ENCODE results near the gene ZSCAN22. TPM values are rescaled to one million over a fixed set of nuclear protein-coding genes. Genes with fewer than 3 reads are reported as not detected.

The ZSCAN22 gene
- total RNA-seq, 1 experiment from 2014 or later, result 4.0 TPM

DNA sequence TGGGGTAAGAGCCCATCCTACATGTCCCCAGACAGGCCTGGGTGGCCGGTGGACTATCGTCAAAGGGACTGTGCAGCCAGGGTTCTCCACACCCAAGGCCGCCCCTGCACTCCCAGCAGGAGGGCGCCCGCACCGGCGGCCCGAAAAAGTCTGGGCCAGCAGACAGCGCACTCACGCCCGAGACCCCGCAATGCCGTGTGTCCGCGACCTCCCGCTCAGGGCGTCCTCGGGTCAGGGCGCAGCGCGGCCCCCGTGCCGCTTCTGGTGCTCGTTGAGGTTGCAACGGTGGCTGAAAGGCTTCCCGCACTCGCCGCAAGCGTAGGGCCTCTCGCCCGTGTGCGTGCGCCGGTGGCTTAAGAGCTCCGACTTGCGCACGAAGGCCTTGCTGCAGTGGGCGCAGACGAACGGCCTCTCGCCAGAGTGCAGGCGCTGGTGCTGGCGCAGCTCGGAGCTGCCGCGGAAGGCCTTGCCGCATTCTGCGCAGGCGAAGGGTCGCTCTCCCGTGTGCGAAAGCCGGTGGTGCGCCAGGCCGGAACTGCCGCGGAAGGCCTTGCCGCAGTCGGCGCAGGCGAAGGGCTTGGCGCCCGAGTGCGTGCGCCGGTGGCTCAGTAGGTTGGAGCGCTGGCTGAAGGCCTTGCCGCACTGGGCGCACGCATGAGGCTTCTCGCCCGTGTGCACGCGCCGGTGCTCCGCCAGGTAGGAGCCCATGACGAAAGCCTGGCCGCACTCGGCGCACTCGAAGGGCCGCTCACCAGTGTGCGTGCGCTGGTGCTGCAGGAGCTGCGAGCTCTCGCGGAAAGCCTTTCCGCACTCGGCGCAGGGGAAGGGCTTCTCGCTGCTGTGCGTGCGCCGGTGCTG, 29.3 kb downstream of the ZSCAN22 start:
- no peak for ATAC-seq
- Histone ChIP-seq H3K9ac (ENCODE audit: low read length) (no peak overlapping the region), H3K4me3 (ENCODE audit: low read length) (no peak overlapping the region), H3K36me3 (ENCODE audit: low read depth, low read length) (no peaks in the 10 kb centered on the region), H3K9me2 (replicated peaks; ENCODE audit: low read length) (no peaks in the 10 kb centered on the region), H2AFZ (ENCODE audit: low read length) (no peak overlapping the region), H3K27ac (ENCODE audit: low read length) (no peak overlapping the region), H3K4me1 (ENCODE audit: insufficient read depth, low read length) (no peaks in the 10 kb centered on the region), H3K27me3 (ENCODE audit: low read length) (peaks cover 1% of the 10 kb centered on the region; the same call in 1 of the 2 replicates), H3K4me2 (ENCODE audit: low read length) (no peak overlapping the region), H3K79me2 (ENCODE audit: low read length) (no peaks in the 10 kb centered on the region), H3F3A (ENCODE audit: low read length, unreplicated experiment) (no peaks in the 10 kb centered on the region), H3K9me3 (ENCODE audit: low read length) (no peaks in the 10 kb centered on the region), H4K20me1 (ENCODE audit: low read length) (no peaks in the 10 kb centered on the region)
- intact Hi-C loops (cut with micrococcal nuclease), result no loop called here
- POLR2A ChIA-PET (ENCODE audit: unreplicated experiment), result no interaction called here
- DNase-seq, result no peak
- no peak for TF ChIP-seq EZH2 (IDR thresholded peaks at IDR 0.05; ENCODE audit: low read length, unreplicated experiment)
- TF ChIP-seq, protein P1, sequence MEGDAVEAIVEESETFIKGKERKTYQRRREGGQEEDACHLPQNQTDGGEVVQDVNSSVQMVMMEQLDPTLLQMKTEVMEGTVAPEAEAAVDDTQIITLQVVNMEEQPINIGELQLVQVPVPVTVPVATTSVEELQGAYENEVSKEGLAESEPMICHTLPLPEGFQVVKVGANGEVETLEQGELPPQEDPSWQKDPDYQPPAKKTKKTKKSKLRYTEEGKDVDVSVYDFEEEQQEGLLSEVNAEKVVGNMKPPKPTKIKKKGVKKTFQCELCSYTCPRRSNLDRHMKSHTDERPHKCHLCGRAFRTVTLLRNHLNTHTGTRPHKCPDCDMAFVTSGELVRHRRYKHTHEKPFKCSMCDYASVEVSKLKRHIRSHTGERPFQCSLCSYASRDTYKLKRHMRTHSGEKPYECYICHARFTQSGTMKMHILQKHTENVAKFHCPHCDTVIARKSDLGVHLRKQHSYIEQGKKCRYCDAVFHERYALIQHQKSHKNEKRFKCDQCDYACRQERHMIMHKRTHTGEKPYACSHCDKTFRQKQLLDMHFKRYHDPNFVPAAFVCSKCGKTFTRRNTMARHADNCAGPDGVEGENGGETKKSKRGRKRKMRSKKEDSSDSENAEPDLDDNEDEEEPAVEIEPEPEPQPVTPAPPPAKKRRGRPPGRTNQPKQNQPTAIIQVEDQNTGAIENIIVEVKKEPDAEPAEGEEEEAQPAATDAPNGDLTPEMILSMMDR (conservative IDR thresholded peaks at IDR 0.05; ENCODE audit: low read depth, low read length), result no peak
- CTCF ChIA-PET, result no interaction called here
- BruUV-seq (replicated peaks), result no TSS peak

DNA sequence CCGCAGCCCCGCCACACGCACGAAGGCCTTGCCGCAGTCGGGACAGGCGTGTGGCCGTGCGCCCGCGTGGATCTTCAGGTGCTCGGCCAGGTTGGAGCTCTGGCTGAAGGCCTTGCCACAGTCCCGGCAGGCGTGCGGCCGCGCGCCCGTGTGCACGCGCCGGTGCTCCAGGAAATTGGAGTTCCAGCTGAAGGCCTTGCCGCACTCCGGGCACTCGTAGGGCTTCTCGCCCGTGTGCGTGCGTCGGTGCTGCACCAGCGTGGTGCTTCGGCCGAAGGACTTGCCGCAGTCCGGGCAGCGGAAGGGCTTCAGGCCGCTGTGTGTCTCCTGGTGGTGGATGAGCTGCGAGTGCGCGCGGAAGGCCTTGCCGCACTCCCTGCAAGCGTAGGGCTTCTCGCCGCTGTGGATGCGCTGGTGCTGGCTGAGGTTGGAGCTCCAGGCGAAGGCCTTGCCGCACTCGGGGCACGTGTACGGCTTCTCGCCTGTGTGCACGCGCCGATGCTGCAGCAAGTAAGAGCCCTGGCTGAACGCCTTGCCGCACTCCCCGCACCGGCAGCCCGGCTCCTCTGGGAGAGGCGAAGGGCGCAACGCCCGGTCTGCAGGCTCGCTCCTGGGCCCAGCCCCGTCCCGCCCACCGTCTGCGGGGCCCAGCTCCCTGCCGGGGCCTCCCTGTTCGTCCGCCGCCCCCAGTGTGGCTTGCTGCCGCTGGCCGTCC, 30.1 kb downstream of the ZSCAN22 start:
- Histone ChIP-seq H3K36me3 (ENCODE audit: low read depth, low read length) (no peaks in the 10 kb centered on the region), H3K4me1 (ENCODE audit: insufficient read depth, low read length) (peaks cover 6% of the 10 kb centered on the region), H3K9me3 (ENCODE audit: low read length) (no peaks in the 10 kb centered on the region), H3K27ac (ENCODE audit: low read length) (no peak overlapping the region), H3K4me2 (ENCODE audit: low read length) (no peak overlapping the region), H4K20me1 (ENCODE audit: low read length) (no peaks in the 10 kb centered on the region), H3F3A (ENCODE audit: low read length, unreplicated experiment) (no peaks in the 10 kb centered on the region), H3K9ac (ENCODE audit: low read length) (no peak overlapping the region), H3K79me2 (ENCODE audit: low read length) (0 out of 2 replicates have a peak, but pooled peaks cover 6% of the 10 kb centered on the region), H3K9me2 (replicated peaks; ENCODE audit: low read length) (no peaks in the 10 kb centered on the region), H2AFZ (ENCODE audit: low read length) (no peak overlapping the region), H3K27me3 (ENCODE audit: low read length) (no peaks in the 10 kb centered on the region), H3K4me3 (ENCODE audit: low read length) (no peak overlapping the region)
- ATAC-seq (no peak), DNase-seq (no peak)
- ChIA-PET POLR2A (ENCODE audit: unreplicated experiment) (no interaction called here), CTCF (no interaction called here)
- BruUV-seq (replicated peaks), result no TSS peak
- TF ChIP-seq EZH2 (IDR thresholded peaks at IDR 0.05; ENCODE audit: low read length, unreplicated experiment), result no peak
- TF ChIP-seq, protein P1 (conservative IDR thresholded peaks at IDR 0.05; ENCODE audit: low read depth, low read length), result no peak
- no peak for TF ChIP-seq EZH2phosphoT487 (IDR thresholded peaks at IDR 0.05; ENCODE audit: borderline replicate concordance, low read length)
- intact Hi-C loops (cut with micrococcal nuclease), result no loop called here

Data from PC-3 (cell line).